Measurements from ENCODE around the gene CD4. TPM values are rescaled to one million over a fixed set of nuclear protein-coding genes. Genes with fewer than 3 reads are reported as not detected.

The CD4 gene
- total and polyA plus RNA-seq, 2 of the 4 experiments (the other 2 are of a cell fraction): 5.7 to 15.0 TPM

DNA sequence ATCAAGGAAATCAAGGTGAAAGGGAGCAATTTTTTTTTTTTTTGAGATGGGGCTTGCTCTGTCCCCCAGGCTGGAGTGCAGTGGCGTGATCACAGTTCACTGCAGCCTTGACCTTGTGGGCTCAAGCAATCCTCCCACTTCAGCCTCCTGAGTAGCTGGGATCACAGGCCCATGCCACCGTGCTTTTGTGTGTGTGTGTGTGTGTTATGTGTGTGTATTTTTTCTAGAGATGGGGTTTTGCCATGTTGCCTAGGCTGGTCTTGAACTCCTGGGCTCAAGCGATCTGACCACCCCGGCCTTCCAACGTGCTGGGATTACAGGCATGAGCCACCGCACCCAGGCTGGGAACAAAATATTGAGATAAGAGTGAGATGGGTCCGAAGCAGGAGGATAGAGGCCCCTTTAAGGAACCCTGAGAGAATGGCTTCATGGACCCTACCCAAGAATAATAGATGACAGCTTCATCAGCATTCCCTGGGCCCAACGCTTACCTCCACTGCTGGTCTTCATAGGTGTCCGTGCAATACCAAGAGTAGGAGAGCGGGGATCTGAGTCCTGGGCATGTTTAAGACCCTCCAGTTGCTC lies 60.7 kb downstream of the CD4 start:
- H2AK9ac ChIP-seq (replicated peaks; ENCODE audit: low read depth, low read length, poor library complexity): peak overlapping the region; percentile 78
- H4K8ac ChIP-seq (ENCODE audit: low read depth in 2 of 2, low read length in 2 of 2): no peak overlapping the region
- POLR2A ChIA-PET (ENCODE audit: unreplicated experiment): no interaction called here
- dilution Hi-C loops (cut with HindIII; ENCODE audit: low sequenced_read_pairs, unreplicated experiment) (no loop called here), in situ Hi-C loops (cut with MboI; ENCODE audit: low sequenced_read_pairs) (no loop called here), intact Hi-C loops (cut with micrococcal nuclease) (no loop called here)
- ATAC-seq (ENCODE audit: low read depth) (no peak), DNase-seq (no peak)
- TF ChIP-seq RAD21 (IDR thresholded peaks at IDR 0.05; ENCODE audit: low read length) (no peak), CEBPB (IDR thresholded peaks at IDR 0.05; ENCODE audit: low read depth, low read length) (no peak), POLR2A (IDR thresholded peaks at IDR 0.05; ENCODE audit: low read depth, low read length) (no peak), MAFK (IDR thresholded peaks at IDR 0.05; ENCODE audit: low read depth, low read length) (no peak)
- no peak overlapping the region for H2BK20ac ChIP-seq (ENCODE audit: low read depth, low read length)
- H2BK15ac ChIP-seq (ENCODE audit: low read depth, low read length): no peak overlapping the region
- peak overlapping the region; percentile 10 for H3K4me2 ChIP-seq (ENCODE audit: low read depth, low read length)
- WGBS, 2 experiments (ENCODE audit: extremely low coverage in 2 of 2, insufficient read length in 1 of 2): no CpG with 5 or more reads among the region's 10 CpGs
- no peak overlapping the region for H2AFZ ChIP-seq (replicated peaks; ENCODE audit: low read length, poor library complexity)
- no peaks in the 10 kb centered on the region for H3K27me3 ChIP-seq (ENCODE audit: control insufficient read depth, insufficient read depth, low read length)
- H3K27ac ChIP-seq (ENCODE audit: insufficient read depth, low read length): no peak overlapping the region; the same call in 1 of the 2 replicates
- CTCF ChIA-PET: interaction anchor here (2.7 kb wide), 1 partner anchor 14 kb away, joined by 11 read pairs; no protein-coding TSS in a partner anchor
- H3K23ac ChIP-seq (ENCODE audit: low read depth, low read length): no peak overlapping the region; the same call in 1 of the 2 replicates
- H3K79me1 ChIP-seq (ENCODE audit: low read depth in 1 of 2, low read length in 2 of 2): peaks cover 20 to 43% of the 10 kb centered on the region in 2 experiments
- no peak overlapping the region for H2BK5ac ChIP-seq (ENCODE audit: low read depth, low read length, poor library complexity, severe bottlenecking)
- H2BK120ac ChIP-seq (ENCODE audit: low read depth, low read length): no peak overlapping the region
- no TSS peak for BruUV-seq (replicated peaks)
- no peak overlapping the region for H4K5ac ChIP-seq (ENCODE audit: low read depth, low read length)
- no peaks in the 10 kb centered on the region for H3K9me3 ChIP-seq (ENCODE audit: control insufficient read depth, insufficient read depth, low read length)
- H3K4me3 ChIP-seq (ENCODE audit: insufficient read depth, low read depth, low read length): peak overlapping the region; percentile 25; the same call in 1 of the 2 replicates
- peaks cover 5% of the 10 kb centered on the region for H3K4me1 ChIP-seq (ENCODE audit: control insufficient read depth, insufficient read depth, low read length)
- H3K4ac ChIP-seq (ENCODE audit: low read depth, low read length): peak overlapping the region; percentile 28; the same call in 1 of the 2 replicates
- peaks cover 15% of the 10 kb centered on the region for H4K20me1 ChIP-seq (ENCODE audit: insufficient read depth, low read length)
- no peaks in the 10 kb centered on the region for H3K9me1 ChIP-seq (ENCODE audit: insufficient read depth, low read length)
- no peak overlapping the region for H2AK5ac ChIP-seq (ENCODE audit: low read depth, low read length)
- H3K18ac ChIP-seq (ENCODE audit: low read depth, low read length): no peak overlapping the region
- peak overlapping the region; percentile 69; the same call in 1 of the 2 replicates for H3K9ac ChIP-seq (ENCODE audit: low read depth, low read length)
- H3K14ac ChIP-seq (replicated peaks; ENCODE audit: low read depth, low read length): no peak overlapping the region
- H4K91ac ChIP-seq (ENCODE audit: insufficient read depth, low read depth, low read length): no peak overlapping the region; the same call in 1 of the 2 replicates
- H3K56ac ChIP-seq (ENCODE audit: extremely low read depth, insufficient read depth, low read length): no peak overlapping the region
- peaks cover 35% of the 10 kb centered on the region for H3K36me3 ChIP-seq (ENCODE audit: control insufficient read depth, insufficient read depth, low read length)
